Omental fat pad (tissue), 4 donors: ENCODE data around the gene GRID1. TPM values are rescaled to one million over a fixed set of nuclear protein-coding genes. Genes with fewer than 3 reads are reported as not detected.

Experiments used
- ATAC-seq: fragments of 150-250 bp; one replicate; pipeline ENCODE4 v1.9.1; 2016; ENCODE audit warnings: mild to moderate bottlenecking, moderate library complexity; ENCODE audit not compliant: low FRiP score
- DNase-seq: peaks from one replicate; pipeline ENCODE4 v3.0.0-alpha.2; 2019; ENCODE audit warnings: low spot score
- CTCF ChIP-seq, 3 donors: fragments of 450-650 bp; IDR thresholded peaks; one replicate each; pipeline ENCODE4 v1.5.1; 2016 to 2017; ENCODE audit warnings: antibody characterized with exemption in 3 of 3, mild to moderate bottlenecking in 3 of 3, moderate library complexity in 2 of 3
- total RNA-seq, 4 donors: library from RNA; depleted of rRNA; stranded (reverse); fragments of >200 nt; gene quantifications; one replicate each; pipeline ENCODE4 v1.1.0, GENCODE V29; 2016

GRID1 gene
- total RNA-seq, 4 donors from 2014 or later: 1.5 to 3.5 (median 2.4) TPM

- no peak for TF ChIP-seq CTCF (IDR thresholded peaks at IDR 0.05)
- no peak for DNase-seq
Measured at GRCh38 chr10:86200269-86200668, 166.3 kb downstream of the GRID1 start.

GRCh38 chr10:86199041-86199440 is 167.6 kb downstream of the GRID1 start:
- no peak for DNase-seq
- no peak for TF ChIP-seq CTCF (IDR thresholded peaks at IDR 0.05)
- no peak for ATAC-seq

More at GRCh38 chr10:86200269-86200668, 166.3 kb downstream of the GRID1 start:
- ATAC-seq: no peak

GRCh38 chr10:86198271-86198670 is 168.3 kb downstream of the GRID1 start:
- TF ChIP-seq CTCF (IDR thresholded peaks at IDR 0.05): no peak
- DNase-seq: no peak
- ATAC-seq: no peak

- TF ChIP-seq CTCF (IDR thresholded peaks at IDR 0.05): no peak
- DNase-seq (no peak), ATAC-seq (no peak)
Measured at GRCh38 chr10:86197166-86197790, 169.3 kb downstream of the GRID1 start.

GRCh38 chr10:86195521-86196157 is 171.0 kb downstream of the GRID1 start:
- ATAC-seq: no peak
- no peak for DNase-seq
- no peak for TF ChIP-seq CTCF (IDR thresholded peaks at IDR 0.05)

GRCh38 chr10:86194684-86195083 is 171.9 kb downstream of the GRID1 start:
- no peak for TF ChIP-seq CTCF (IDR thresholded peaks at IDR 0.05)
- ATAC-seq (no peak), DNase-seq (no peak)

- no peak for DNase-seq
- no peak for ATAC-seq
Measured at GRCh38 chr10:86193841-86194240, 172.8 kb downstream of the GRID1 start.

More at GRCh38 chr10:86193841-86194240, 172.8 kb downstream of the GRID1 start:
- no peak for TF ChIP-seq CTCF (IDR thresholded peaks at IDR 0.05)
